Lung (tissue), 12 donors: Measurements from ENCODE around the gene DIDO1. TPM values are rescaled to one million over a fixed set of nuclear protein-coding genes. Genes with fewer than 3 reads are reported as not detected.

Source experiments
- ATAC-seq: fragments of 200-7000 bp; cut with Tn5 transposase; one replicate; pipeline ENCODE4 v1.9.1; 2020; ENCODE audit warnings: moderate number of reproducible peaks; ENCODE audit not compliant: insufficient read depth, low FRiP score
- DNase-seq, 3 donors: peaks; one replicate each; pipeline ENCODE4 v3.0.0-alpha.2; 2013 to 2017
- H3K27ac ChIP-seq, 2 donors: one replicate each; pipeline ENCODE4 v1.5.1; 2013; ENCODE audit warnings: mild to moderate bottlenecking in 2 of 2, moderate library complexity in 2 of 2, control low read depth in 1 of 2, inconsistent platforms in 1 of 2, low read depth in 1 of 2, low read length in 1 of 2
- H3K27me3 ChIP-seq, 3 donors: one replicate each; pipeline ENCODE4 v1.5.1; 2013; ENCODE audit warnings: low read length in 2 of 3; ENCODE audit not compliant: control insufficient read depth in 3 of 3, insufficient read depth in 3 of 3
- H3K36me3 ChIP-seq, 4 donors: one replicate each; pipeline ENCODE4 v1.5.1; 2013; ENCODE audit warnings: low read length in 4 of 4, mild to moderate bottlenecking in 1 of 4, moderate library complexity in 1 of 4; ENCODE audit not compliant: control insufficient read depth in 4 of 4, insufficient read depth in 4 of 4
- H3K4me1 ChIP-seq, 5 donors: one replicate each; pipeline ENCODE4 v1.5.1; 2013; ENCODE audit warnings: low read length in 5 of 5, mild to moderate bottlenecking in 2 of 5, moderate library complexity in 1 of 5; ENCODE audit not compliant: control insufficient read depth in 5 of 5, insufficient read depth in 5 of 5
- H3K4me3 ChIP-seq: one replicate; pipeline ENCODE4 v1.5.1; 2013; ENCODE audit warnings: mild to moderate bottlenecking, control low read depth, moderate library complexity
- H3K9ac ChIP-seq, 2 donors: one replicate each; pipeline ENCODE4 v1.5.1; 2013; ENCODE audit warnings: low read length in 2 of 2, control low read depth in 1 of 2; ENCODE audit not compliant: insufficient read depth in 1 of 2
- H3K9me3 ChIP-seq, 4 donors: one replicate each; pipeline ENCODE4 v1.5.1; 2013; ENCODE audit warnings: low read length in 3 of 4, mild to moderate bottlenecking in 1 of 4, moderate library complexity in 1 of 4; ENCODE audit not compliant: control insufficient read depth in 4 of 4, insufficient read depth in 3 of 4
- CTCF ChIP-seq: IDR thresholded peaks from 2 replicates; pipeline ENCODE4 v1.5.1; 2012; ENCODE audit warnings: mild to moderate bottlenecking; ENCODE audit errors: control extremely low read depth, extremely low read depth
- WGBS, 2 donors: extraction: QIAGEN DNeasy Blood & Tissue Kit; methylation state at CpG; one replicate each; pipeline ENCODE4 v1.1.7; 2013; 5-methylcytosine and 5-hydroxymethylcytosine counted together
- polyA plus RNA-seq, 2 donors: library from polyadenylated mRNA; stranded (reverse); fragments of 200-250 nt; gene quantifications; one replicate each; pipeline ENCODE4 v1.2.1, GENCODE V29; 2013
- total RNA-seq, 2 donors: library from RNA; depleted of rRNA in 1 of 2; stranded (reverse); fragments of >200 nt in 1 of 2; gene quantifications; one replicate each; pipeline ENCODE4 v1.2.1, GENCODE V29; 2014 to 2021
- donor health status: control.
- donor health status: control.
- donor health status: Bipolar disorder and iron deficiency.
- donor health status: healthy.
- donor health status: DM: yes; HTN: yes; CAD: no.

DIDO1 gene
- total and polyA plus RNA-seq, 4 donors: 19.6 to 71.2 (median 35.8) TPM

GRCh38 chr20:62921119-62921687 lies 5.1 kb downstream of the DIDO1 start:
- Histone ChIP-seq H3K36me3 (no peaks in the 10 kb centered on the region), H3K9ac (no peak overlapping the region), H3K27ac (peak overlapping the region in 1 of 2 donors; percentile 14), H3K4me1 (peaks cover 13 to 42% (median 33%) of the 10 kb centered on the region in 5 donors), H3K9me3 (peaks cover 0 to 1% (median 0%) of the 10 kb centered on the region in 4 donors), H3K27me3 (no peaks in the 10 kb centered on the region), H3K4me3 (no peak overlapping the region)
- DNase-seq (peak; percentile 52 to 63 (median 55)), ATAC-seq (no peak)
- WGBS, 2 donors: 49 to 50% methylated on average over 8 of the region's 8 CpGs
- no peak for TF ChIP-seq CTCF

- DNase-seq (no peak), ATAC-seq (no peak)
- Histone ChIP-seq H3K27ac (no peak overlapping the region), H3K4me1 (peaks cover 14 to 47% (median 31%) of the 10 kb centered on the region in 5 donors), H3K27me3 (no peaks in the 10 kb centered on the region), H3K9me3 (peaks cover 0 to 1% (median 0%) of the 10 kb centered on the region in 4 donors), H3K36me3 (no peaks in the 10 kb centered on the region), H3K9ac (no peak overlapping the region), H3K4me3 (no peak overlapping the region)
- 76 to 84% methylated on average over 10 of the region's 10 CpGs for WGBS, 2 donors
- no peak for TF ChIP-seq CTCF
Measured at GRCh38 chr20:62920039-62920645, 6.2 kb downstream of the DIDO1 start.

DNA sequence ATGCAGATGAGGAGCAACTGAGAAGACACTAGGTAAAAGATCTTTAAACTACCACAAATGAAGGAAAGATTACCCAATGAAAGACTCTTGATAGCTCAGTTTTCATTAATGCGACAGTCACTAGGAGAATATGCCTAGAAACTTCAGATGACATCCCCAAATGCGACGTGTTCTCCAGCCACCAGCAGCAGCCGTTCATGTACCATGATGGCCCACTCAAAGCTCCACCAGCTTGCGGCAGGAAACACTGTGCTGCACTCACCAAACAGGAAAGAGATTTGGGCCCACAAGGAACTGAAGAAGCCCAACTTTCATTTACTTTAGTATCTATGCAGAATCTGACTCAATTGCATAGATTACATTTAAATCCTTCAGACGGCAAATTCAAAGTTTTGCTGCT lies 7.5 kb downstream of the DIDO1 start:
- H3K9ac ChIP-seq: no peak overlapping the region
- no peaks in the 10 kb centered on the region for H3K36me3 ChIP-seq
- no peaks in the 10 kb centered on the region for H3K27me3 ChIP-seq
- no peak for TF ChIP-seq CTCF
- DNase-seq (no peak), ATAC-seq (no peak)
- peaks cover 0 to 1% (median 0%) of the 10 kb centered on the region in 4 donors for H3K9me3 ChIP-seq
- H3K4me1 ChIP-seq: peaks cover 8 to 44% (median 22%) of the 10 kb centered on the region in 5 donors
- WGBS, 2 donors: 21 to 39% methylated on average over 6 of the region's 6 CpGs
- H3K4me3 ChIP-seq: no peak overlapping the region
- H3K27ac ChIP-seq: no peak overlapping the region
